Kidney (tissue), 14 donors: Measurements from ENCODE around the gene ABHD17A. TPM values are rescaled to one million over a fixed set of nuclear protein-coding genes. Genes with fewer than 3 reads are reported as not detected.

Experiments
- DNase-seq, 5 donors: peaks; one replicate each; pipeline ENCODE4 v3.0.0-alpha.2; 2013 to 2020
- FAIRE-seq: peaks from 2 replicates; lab custom pipeline; 2012; peaks lifted over from hg19 to GRCh38; lab: Jason Lieb, UNC
- H3K27ac ChIP-seq, 2 donors: one replicate each; pipeline ENCODE4 v1.7.0; 2013; ENCODE audit warnings: low read depth in 2 of 2, low read length in 2 of 2, inconsistent platforms in 1 of 2
- H3K27me3 ChIP-seq: one replicate; pipeline ENCODE4 v1.7.1; 2013; ENCODE audit warnings: low read length, inconsistent platforms; ENCODE audit not compliant: control insufficient read depth, insufficient read depth
- H3K36me3 ChIP-seq, 3 donors: one replicate each; pipeline versions ENCODE4 v1.7.0 to v1.7.1; 2013; ENCODE audit warnings: low read length in 3 of 3, control low read depth in 1 of 3, inconsistent platforms in 1 of 3; ENCODE audit not compliant: insufficient read depth in 3 of 3, control insufficient read depth in 2 of 3
- H3K4me1 ChIP-seq, 3 donors: one replicate each; pipeline versions ENCODE4 v1.7.0 to v1.7.1; 2013; ENCODE audit warnings: low read length in 3 of 3, inconsistent platforms in 1 of 3, low read depth in 1 of 3; ENCODE audit not compliant: control insufficient read depth in 2 of 3, insufficient read depth in 2 of 3
- H3K4me3 ChIP-seq, 3 donors: one replicate each; pipeline versions ENCODE4 v1.7.0 to v1.8.1; 2013; ENCODE audit warnings: low read length in 3 of 3, control low read depth in 1 of 3, inconsistent platforms in 1 of 3
- H3K9ac ChIP-seq, 3 donors: one replicate each; pipeline versions ENCODE4 v1.7.0 to v1.7.1; 2013; ENCODE audit warnings: low read length in 3 of 3, control low read depth in 1 of 3, inconsistent platforms in 1 of 3
- H3K9me3 ChIP-seq, 3 donors: one replicate each; pipeline versions ENCODE4 v1.7.0 to v1.7.1; 2013; ENCODE audit warnings: low read length in 3 of 3, control low read depth in 1 of 3, inconsistent platforms in 1 of 3; ENCODE audit not compliant: control insufficient read depth in 2 of 3, insufficient read depth in 1 of 3
- intact Hi-C: fragments of 100-400 bp; cut with DNase I; formaldehyde crosslinking; loops from one replicate; pipeline ENCODE4 v1.11.1; 2022
- polyA plus RNA-seq: library from polyadenylated mRNA; stranded (reverse); fragments of 350-450 nt; fragmentation: Illumina TruSeq; extraction: RNeasy Lipid Tissue Mini Kit (QIAGEN cat#74804); gene quantifications from one replicate; pipeline ENCODE4 v1.2.3, GENCODE V29; 2014; ENCODE audit warnings: low read depth, low replicate concordance; ENCODE audit not compliant: insufficient read depth
- total RNA-seq: library from RNA; stranded (reverse); fragmentation: NEBNext Ultra II Directional; extraction: Animal tissue kit (Norgen Biotek cat#: 25700); gene quantifications from one replicate; pipeline ENCODE4 v1.2.1, GENCODE V29; 2021
- TF ChIP-seq, protein P1 (sequence below): IDR thresholded peaks from 3 replicates; pipeline ENCODE4 v1.5.1; 2012; ENCODE audit warnings: mild to moderate bottlenecking, moderate library complexity, borderline replicate concordance; ENCODE audit not compliant: insufficient read depth; ENCODE audit errors: extremely low read depth
- donor health status: control.
- donor health status: control.
- donor health status: control.
- donor health status: control.
- donor health status: control.
- donor health status: DM: yes; HTN: yes; CAD: no.
- donor health status: Normal renal cell carcinoma (clear cell type).

ABHD17A gene
- total and polyA plus RNA-seq, 2 donors from 2014 or later: 63.8 to 65.1 TPM

DNA sequence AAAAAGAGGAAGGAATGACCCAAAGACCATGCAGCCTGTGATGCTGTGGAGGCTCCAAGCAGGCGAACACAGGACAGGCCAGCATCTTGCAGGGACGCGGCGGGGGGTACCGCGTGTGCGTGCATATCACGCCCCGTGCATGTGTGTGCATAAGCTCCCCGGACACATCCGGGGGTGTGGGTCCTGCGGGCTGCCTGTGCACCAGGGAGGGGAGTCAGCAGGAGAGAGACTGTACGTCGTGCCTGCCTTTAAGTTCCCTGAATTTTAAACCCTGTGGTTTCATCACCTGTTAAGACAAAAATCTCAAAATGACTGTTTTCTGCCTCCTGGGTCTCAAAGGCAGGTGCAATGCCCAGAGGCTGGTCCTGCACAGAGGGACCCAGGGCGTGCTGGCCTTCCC lies 36.5 kb upstream of the ABHD17A start:
- H3K9me3 ChIP-seq: no peaks in the 10 kb centered on the region
- no peak overlapping the region for H3K4me3 ChIP-seq
- DNase-seq: no peak
- TF ChIP-seq, protein P1, sequence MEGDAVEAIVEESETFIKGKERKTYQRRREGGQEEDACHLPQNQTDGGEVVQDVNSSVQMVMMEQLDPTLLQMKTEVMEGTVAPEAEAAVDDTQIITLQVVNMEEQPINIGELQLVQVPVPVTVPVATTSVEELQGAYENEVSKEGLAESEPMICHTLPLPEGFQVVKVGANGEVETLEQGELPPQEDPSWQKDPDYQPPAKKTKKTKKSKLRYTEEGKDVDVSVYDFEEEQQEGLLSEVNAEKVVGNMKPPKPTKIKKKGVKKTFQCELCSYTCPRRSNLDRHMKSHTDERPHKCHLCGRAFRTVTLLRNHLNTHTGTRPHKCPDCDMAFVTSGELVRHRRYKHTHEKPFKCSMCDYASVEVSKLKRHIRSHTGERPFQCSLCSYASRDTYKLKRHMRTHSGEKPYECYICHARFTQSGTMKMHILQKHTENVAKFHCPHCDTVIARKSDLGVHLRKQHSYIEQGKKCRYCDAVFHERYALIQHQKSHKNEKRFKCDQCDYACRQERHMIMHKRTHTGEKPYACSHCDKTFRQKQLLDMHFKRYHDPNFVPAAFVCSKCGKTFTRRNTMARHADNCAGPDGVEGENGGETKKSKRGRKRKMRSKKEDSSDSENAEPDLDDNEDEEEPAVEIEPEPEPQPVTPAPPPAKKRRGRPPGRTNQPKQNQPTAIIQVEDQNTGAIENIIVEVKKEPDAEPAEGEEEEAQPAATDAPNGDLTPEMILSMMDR: no peak
- H3K9ac ChIP-seq: no peak overlapping the region
- intact Hi-C loops: no loop called here
- H3K36me3 ChIP-seq: peaks cover 2 to 16% (median 9%) of the 10 kb centered on the region in 3 donors
- H3K4me1 ChIP-seq: no peaks in the 10 kb centered on the region
- H3K27ac ChIP-seq: no peak overlapping the region
- FAIRE-seq: no peak
- H3K27me3 ChIP-seq: no peaks in the 10 kb centered on the region

DNA sequence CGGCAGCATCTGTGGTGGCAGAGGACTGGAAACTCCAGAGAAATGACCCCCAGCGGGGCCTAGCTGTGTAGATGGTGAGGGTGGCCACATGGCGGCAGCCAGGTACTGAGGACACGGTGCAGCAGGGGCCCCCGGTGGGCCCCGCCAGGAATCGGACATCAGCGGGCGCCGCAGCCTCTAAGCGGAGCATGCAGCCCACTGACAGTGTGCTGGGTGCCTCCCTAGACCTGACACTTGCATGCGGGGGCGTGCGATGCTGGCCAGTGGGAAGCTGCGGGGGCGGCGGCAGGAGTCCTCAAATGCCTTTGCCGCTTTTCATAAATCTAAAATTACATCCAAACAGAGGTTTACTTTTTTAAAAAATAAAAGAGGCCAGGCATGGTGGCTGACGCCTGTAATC lies 36.0 kb upstream of the ABHD17A start:
- H3K27me3 ChIP-seq: no peaks in the 10 kb centered on the region
- intact Hi-C loops: no loop called here
- no peaks in the 10 kb centered on the region for H3K9me3 ChIP-seq
- H3K36me3 ChIP-seq: peaks cover 2 to 16% (median 9%) of the 10 kb centered on the region in 3 donors
- no peak overlapping the region for H3K27ac ChIP-seq
- peak in 2 of 5 donors; percentile 38 to 39 for DNase-seq
- no peak overlapping the region for H3K4me3 ChIP-seq
- H3K4me1 ChIP-seq: no peaks in the 10 kb centered on the region
- TF ChIP-seq, protein P1: no peak
- no peak for FAIRE-seq
- no peak overlapping the region for H3K9ac ChIP-seq

DNA sequence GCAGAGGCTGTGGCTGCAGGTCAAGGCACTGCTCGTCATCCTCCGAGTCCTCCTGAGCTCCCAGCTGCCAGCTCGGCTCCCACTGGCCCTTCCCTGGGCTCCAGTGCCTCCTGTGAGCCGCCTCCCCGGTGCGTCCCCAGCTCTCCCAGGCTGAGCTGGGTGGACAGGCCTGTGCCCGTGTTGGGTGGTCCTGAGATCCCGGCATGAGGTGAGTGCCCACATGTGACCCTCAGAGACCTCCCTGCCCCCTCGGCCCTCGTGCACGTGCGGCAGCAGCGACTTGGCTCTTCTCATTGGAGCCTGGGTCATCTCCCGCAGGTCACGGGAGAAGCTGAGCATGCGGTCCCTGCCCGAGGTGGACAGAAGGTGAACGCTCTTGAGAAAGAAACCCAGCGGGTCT lies 35.3 kb upstream of the ABHD17A start:
- H3K36me3 ChIP-seq: peaks cover 2 to 16% (median 9%) of the 10 kb centered on the region in 3 donors
- TF ChIP-seq, protein P1: no peak
- H3K4me3 ChIP-seq: no peak overlapping the region
- no peak overlapping the region for H3K27ac ChIP-seq
- DNase-seq (no peak), FAIRE-seq (no peak)
- H3K4me1 ChIP-seq: no peaks in the 10 kb centered on the region
- no peak overlapping the region for H3K9ac ChIP-seq
- no peaks in the 10 kb centered on the region for H3K9me3 ChIP-seq
- no peaks in the 10 kb centered on the region for H3K27me3 ChIP-seq
- intact Hi-C loops: no loop called here

DNA sequence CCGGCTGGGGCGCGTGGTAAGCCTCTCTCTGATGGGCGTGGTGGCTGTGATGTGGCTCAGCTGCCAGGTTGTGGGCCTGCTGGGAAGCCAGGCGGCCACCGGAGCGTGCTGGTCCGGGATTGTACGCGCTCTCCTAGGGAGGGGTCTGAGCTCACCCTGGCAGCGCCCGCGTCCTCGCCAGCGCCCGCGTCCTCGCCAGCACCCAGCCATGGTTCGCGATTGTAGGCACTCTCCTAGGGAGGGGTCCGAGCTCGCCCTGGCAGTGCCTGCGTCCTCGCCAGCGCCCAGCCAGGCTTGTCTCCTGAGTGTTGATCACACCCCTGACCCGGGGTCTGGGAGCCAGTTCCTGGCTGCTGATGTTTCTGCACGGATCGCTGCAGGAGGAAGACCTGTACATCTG lies 33.7 kb upstream of the ABHD17A start:
- intact Hi-C loops: no loop called here
- Histone ChIP-seq H3K9me3 (no peaks in the 10 kb centered on the region), H3K4me1 (no peaks in the 10 kb centered on the region), H3K27ac (no peak overlapping the region), H3K27me3 (no peaks in the 10 kb centered on the region), H3K36me3 (peaks cover 2 to 11% (median 9%) of the 10 kb centered on the region in 3 donors), H3K4me3 (no peak overlapping the region), H3K9ac (no peak overlapping the region)
- DNase-seq (no peak), FAIRE-seq (no peak)
- TF ChIP-seq, protein P1: no peak
